ENCODE measurements around the gene PTPN3.

GRCh38 chr9:109488351-109488750, 9.8 kb downstream of the PTPN3 start:
- TF ChIP-seq MAX (IDR thresholded peaks at IDR 0.05) (no peak), ATF3 (IDR thresholded peaks at IDR 0.05) (no peak), EZH2phosphoT487 (IDR thresholded peaks at IDR 0.05; ENCODE audit: borderline replicate concordance) (no peak), CTCF (IDR thresholded peaks at IDR 0.05 in 2 of 3, conservative IDR thresholded peaks at IDR 0.05 in 1 of 3; ENCODE audit: borderline replicate concordance in 1 of 3, insufficient read depth in 1 of 3, low read depth in 2 of 3, low read length in 2 of 3) (no peak), YY1 (IDR thresholded peaks at IDR 0.05; ENCODE audit: extremely low read depth, insufficient replicate concordance, low read depth, low read length) (no peak), ELF1 (IDR thresholded peaks at IDR 0.05; ENCODE audit: borderline replicate concordance, low read depth) (no peak), SRF (IDR thresholded peaks at IDR 0.05; ENCODE audit: low read depth) (no peak), SIN3A (IDR thresholded peaks at IDR 0.05; ENCODE audit: low read depth) (no peak), ZNF274 (IDR thresholded peaks at IDR 0.05; ENCODE audit: low read depth, low read length) (no peak), JUND (IDR thresholded peaks at IDR 0.05) (no peak)

Measured in HCT116 (cell line).